Neuronal stem cell (in vitro differentiated cells): ENCODE measurements around the gene CLEC17A.

Experiments
- DNase-seq: peaks from one replicate; pipeline ENCODE4 v3.0.0-alpha.2; 2013; ENCODE audit warnings: low spot score
- H2AFZ ChIP-seq: one replicate; pipeline ENCODE4 v1.6.1; 2013; ENCODE audit warnings: mild to moderate bottlenecking, low read length, inconsistent platforms
- H2AK5ac ChIP-seq: 2 replicates; pipeline ENCODE4 v1.6.1; 2013; ENCODE audit warnings: low read depth, mild to moderate bottlenecking, inconsistent platforms, low read length, moderate library complexity, mixed read lengths
- H2BK120ac ChIP-seq: 2 replicates; pipeline ENCODE4 v1.6.1; 2013; ENCODE audit warnings: low read depth, mild to moderate bottlenecking, inconsistent platforms, low read length, moderate library complexity, mixed read lengths
- H2BK12ac ChIP-seq: one replicate; pipeline ENCODE4 v1.6.1; 2013; ENCODE audit warnings: low read length, inconsistent platforms
- H2BK15ac ChIP-seq: 2 replicates; pipeline ENCODE4 v1.6.1; 2013; ENCODE audit warnings: mild to moderate bottlenecking, low read length, inconsistent platforms, mixed read lengths
- H2BK5ac ChIP-seq: one replicate; pipeline ENCODE4 v1.6.1; 2013; ENCODE audit warnings: inconsistent platforms, mild to moderate bottlenecking, low read length, moderate library complexity
- H3K14ac ChIP-seq: one replicate; pipeline ENCODE4 v1.6.1; 2013; ENCODE audit warnings: low read length, inconsistent platforms
- H3K18ac ChIP-seq: 2 replicates; pipeline ENCODE4 v1.6.1; 2013; ENCODE audit warnings: low read length, inconsistent platforms
- H3K23ac ChIP-seq: 2 replicates; pipeline ENCODE4 v1.6.1; 2013; ENCODE audit warnings: low read depth, mild to moderate bottlenecking, mixed read lengths, low read length, inconsistent platforms; ENCODE audit not compliant: poor library complexity
- H3K27ac ChIP-seq: replicated peaks from 3 replicates; pipeline ENCODE4 v1.5.1; 2013; ENCODE audit warnings: low read length, inconsistent platforms
- H3K27me3 ChIP-seq, 3 experiments: 2 replicates each; pipeline ENCODE4 v1.6.1; 2013; ENCODE audit warnings: low read length in 3 of 3, mild to moderate bottlenecking in 2 of 3, inconsistent platforms in 1 of 3, low read depth in 1 of 3, mixed read lengths in 1 of 3, moderate library complexity in 1 of 3; ENCODE audit not compliant: control insufficient read depth in 3 of 3, insufficient read depth in 3 of 3
- H3K36me3 ChIP-seq, 2 donors: replicated peaks in 1 of 2; 2 replicates each; pipeline ENCODE4 v1.6.1; 2013; ENCODE audit warnings: low read length in 2 of 2; ENCODE audit not compliant: control insufficient read depth in 2 of 2, insufficient read depth in 2 of 2
- H3K4ac ChIP-seq: 2 replicates; pipeline ENCODE4 v1.6.1; 2013; ENCODE audit warnings: inconsistent platforms, mild to moderate bottlenecking, low read length, moderate library complexity
- H3K4me1 ChIP-seq, 2 donors: 1 replicate in 1 of 2; 2 replicates in 1 of 2; pipeline ENCODE4 v1.6.1; 2013; ENCODE audit warnings: low read length in 2 of 2, low read depth in 1 of 2; ENCODE audit not compliant: control insufficient read depth in 2 of 2, insufficient read depth in 1 of 2
- H3K4me2 ChIP-seq: one replicate; pipeline ENCODE4 v1.6.1; 2013; ENCODE audit warnings: mild to moderate bottlenecking, low read length, inconsistent platforms; ENCODE audit not compliant: insufficient read depth, poor library complexity, severe bottlenecking
- H3K4me3 ChIP-seq, 2 donors: 2 replicates each; pipeline ENCODE4 v1.5.1; 2013; ENCODE audit warnings: low read length in 2 of 2, mild to moderate bottlenecking in 2 of 2, inconsistent platforms in 1 of 2, moderate library complexity in 1 of 2
- H3K79me1 ChIP-seq: one replicate; pipeline ENCODE4 v1.6.1; 2013; ENCODE audit warnings: low read depth, mild to moderate bottlenecking, inconsistent platforms, low read length, moderate library complexity
- H3K9ac ChIP-seq: one replicate; pipeline ENCODE4 v1.6.1; 2013; ENCODE audit warnings: mild to moderate bottlenecking, low read depth, low read length, inconsistent platforms; ENCODE audit not compliant: poor library complexity
- H3K9me3 ChIP-seq, 2 donors: replicated peaks in 1 of 2; 2 replicates each; pipeline versions ENCODE3 to v1.6.1; 2013; ENCODE audit warnings: low read length in 2 of 2, mild to moderate bottlenecking in 2 of 2, inconsistent platforms in 1 of 2, low read depth in 1 of 2, mixed read lengths in 1 of 2, moderate library complexity in 1 of 2; ENCODE audit not compliant: control insufficient read depth in 2 of 2, insufficient read depth in 1 of 2
- H4K8ac ChIP-seq: one replicate; pipeline ENCODE4 v1.6.1; 2013; ENCODE audit warnings: low read depth, mild to moderate bottlenecking, inconsistent platforms, low read length, moderate library complexity
- H4K91ac ChIP-seq: one replicate; pipeline ENCODE4 v1.6.1; 2013; ENCODE audit warnings: low read length, low read depth, mild to moderate bottlenecking, inconsistent platforms; ENCODE audit not compliant: poor library complexity
- WGBS, 2 donors: extraction: QIAGEN DNeasy Blood & Tissue Kit; methylation state at CpG; one replicate each; pipeline ENCODE4 v1.1.7; 2013; ENCODE audit warnings: missing lambda C conversion rate in 2 of 2, mixed read lengths in 1 of 2; ENCODE audit not compliant: insufficient read length in 2 of 2, insufficient replicate concordance in 1 of 2; ENCODE audit errors: extremely low coverage in 2 of 2; 5-methylcytosine and 5-hydroxymethylcytosine counted together

The CLEC17A gene

GRCh38 chr19:14654786-14655560 lies 72.1 kb downstream of the CLEC17A start:
- no peak overlapping the region for H2BK120ac ChIP-seq
- no peak overlapping the region for H2BK12ac ChIP-seq
- H3K9me3 ChIP-seq: peaks cover 0 to 3% of the 10 kb centered on the region in 2 donors
- H3K79me1 ChIP-seq: no peaks in the 10 kb centered on the region
- H2AK5ac ChIP-seq: no peak overlapping the region
- WGBS, 2 donors: no CpG with 5 or more reads among the region's 7 CpGs
- H3K23ac ChIP-seq: no peak overlapping the region
- no peak overlapping the region for H3K27ac ChIP-seq
- DNase-seq: no peak
- no peak overlapping the region for H4K8ac ChIP-seq
- no peak overlapping the region for H3K14ac ChIP-seq
- no peak overlapping the region for H3K9ac ChIP-seq
- H3K36me3 ChIP-seq: no peaks in the 10 kb centered on the region
- H4K91ac ChIP-seq: no peak overlapping the region
- H3K4me3 ChIP-seq: no peak overlapping the region
- peaks cover 0 to 10% (median 0%) of the 10 kb centered on the region in 3 experiments for H3K27me3 ChIP-seq
- H3K4me1 ChIP-seq: peaks cover 0 to 2% of the 10 kb centered on the region in 2 donors
- no peak overlapping the region for H2AFZ ChIP-seq
- no peak overlapping the region for H2BK15ac ChIP-seq
- no peak overlapping the region for H2BK5ac ChIP-seq
- no peak overlapping the region for H3K18ac ChIP-seq
- H3K4ac ChIP-seq: no peak overlapping the region
- no peak overlapping the region for H3K4me2 ChIP-seq

- no peak overlapping the region for H3K4me2 ChIP-seq
- H2BK15ac ChIP-seq: no peak overlapping the region
- no peak overlapping the region for H2BK12ac ChIP-seq
- H3K4ac ChIP-seq: no peak overlapping the region
- peak overlapping the region; percentile 82 for H3K14ac ChIP-seq
- no peak overlapping the region for H2AK5ac ChIP-seq
- H3K23ac ChIP-seq: no peak overlapping the region
- H2AFZ ChIP-seq: no peak overlapping the region
- no peak overlapping the region for H3K4me3 ChIP-seq
- no peak overlapping the region for H3K9ac ChIP-seq
- H4K91ac ChIP-seq: no peak overlapping the region
- peak overlapping the region; percentile 82 for H4K8ac ChIP-seq
- WGBS, 2 donors: no CpG with 5 or more reads among the region's 11 CpGs
- no peak overlapping the region for H3K27ac ChIP-seq
- peaks cover 0 to 3% of the 10 kb centered on the region in 2 donors for H3K9me3 ChIP-seq
- H3K4me1 ChIP-seq: peaks cover 0 to 2% of the 10 kb centered on the region in 2 donors
- no peak for DNase-seq
- H2BK120ac ChIP-seq: no peak overlapping the region
- no peak overlapping the region for H2BK5ac ChIP-seq
- peaks cover 0 to 10% (median 0%) of the 10 kb centered on the region in 3 experiments for H3K27me3 ChIP-seq
- no peaks in the 10 kb centered on the region for H3K79me1 ChIP-seq
- no peaks in the 10 kb centered on the region for H3K36me3 ChIP-seq
- no peak overlapping the region for H3K18ac ChIP-seq
These were observed 72.8 kb downstream of the CLEC17A start for GRCh38 chr19:14655726-14656125.

- no peak overlapping the region for H3K4me3 ChIP-seq
- no peak overlapping the region for H2BK120ac ChIP-seq
- H3K27ac ChIP-seq: no peak overlapping the region
- WGBS, 2 donors: no CpG with 5 or more reads among the region's 6 CpGs
- H3K27me3 ChIP-seq: peaks cover 0 to 8% (median 0%) of the 10 kb centered on the region in 3 experiments
- H2BK12ac ChIP-seq: no peak overlapping the region
- H3K36me3 ChIP-seq: no peaks in the 10 kb centered on the region
- H3K23ac ChIP-seq: no peak overlapping the region
- H3K4me1 ChIP-seq: no peaks in the 10 kb centered on the region
- H3K14ac ChIP-seq: no peak overlapping the region
- H3K4me2 ChIP-seq: no peak overlapping the region
- H2BK15ac ChIP-seq: no peak overlapping the region
- H4K8ac ChIP-seq: no peak overlapping the region
- no peak overlapping the region for H3K18ac ChIP-seq
- no peaks in the 10 kb centered on the region for H3K79me1 ChIP-seq
- H2AK5ac ChIP-seq: no peak overlapping the region
- no peak overlapping the region for H2BK5ac ChIP-seq
- H2AFZ ChIP-seq: no peak overlapping the region
- no peak overlapping the region for H3K4ac ChIP-seq
- DNase-seq: no peak
- peaks cover 0 to 4% of the 10 kb centered on the region in 2 donors for H3K9me3 ChIP-seq
- H3K9ac ChIP-seq: no peak overlapping the region
- H4K91ac ChIP-seq: no peak overlapping the region
These were observed 77.1 kb downstream of the CLEC17A start for GRCh38 chr19:14659874-14660489.

- Histone ChIP-seq H2AFZ (no peak overlapping the region), H3K4me1 (no peaks in the 10 kb centered on the region), H2AK5ac (no peak overlapping the region), H3K23ac (no peak overlapping the region), H3K79me1 (no peaks in the 10 kb centered on the region), H3K4ac (no peak overlapping the region), H3K18ac (no peak overlapping the region), H2BK120ac (no peak overlapping the region), H3K27ac (no peak overlapping the region), H4K8ac (no peak overlapping the region), H2BK15ac (no peak overlapping the region), H3K27me3 (no peaks in the 10 kb centered on the region), H4K91ac (no peak overlapping the region), H2BK5ac (no peak overlapping the region), H3K4me2 (no peak overlapping the region), H3K4me3 (no peak overlapping the region), H3K9me3 (peaks cover 0 to 2% of the 10 kb centered on the region in 2 donors), H3K36me3 (no peaks in the 10 kb centered on the region), H2BK12ac (no peak overlapping the region), H3K9ac (no peak overlapping the region), H3K14ac (no peak overlapping the region)
- no peak for DNase-seq
- WGBS, 2 donors: no CpG with 5 or more reads among the region's 12 CpGs
These were observed 78.6 kb downstream of the CLEC17A start for GRCh38 chr19:14661372-14661924.
